Nephron progenitor cell (in vitro differentiated cells): ENCODE data around the gene COL18A1.

ENCODE experiments used
- DNase-seq: peaks from one replicate; pipeline ENCODE4 v3.0.0; 2021
- H3K27ac Mint-ChIP-seq: 2 replicates; pipeline ENCODE4 v1.8.0; 2021; ENCODE audit warnings: mild to moderate bottlenecking, moderate library complexity, mixed read lengths
- H3K27me3 Mint-ChIP-seq: 2 replicates; pipeline ENCODE4 v1.8.0; 2021; ENCODE audit warnings: mild to moderate bottlenecking, low read depth, mixed read lengths; ENCODE audit not compliant: poor library complexity
- H3K36me3 Mint-ChIP-seq: 2 replicates; pipeline ENCODE4 v1.8.0; 2021; ENCODE audit warnings: low read depth, mixed read lengths
- H3K4me1 Mint-ChIP-seq: 2 replicates; pipeline ENCODE4 v1.8.0; 2021; ENCODE audit warnings: mixed read lengths
- H3K4me3 Mint-ChIP-seq: 2 replicates; pipeline ENCODE4 v1.8.0; 2021; ENCODE audit warnings: mild to moderate bottlenecking, moderate library complexity, mixed read lengths
- H3K9me3 Mint-ChIP-seq: 2 replicates; pipeline ENCODE4 v1.8.0; 2021; ENCODE audit warnings: mild to moderate bottlenecking, moderate library complexity, mixed read lengths
- CTCF ChIP-seq: fragments of 200-600 bp; sonication (generic); IDR thresholded peaks from 2 replicates; pipeline ENCODE4 v1.5.0; 2021; ENCODE audit warnings: antibody characterized with exemption

COL18A1 gene

GRCh38 chr21:45404730-45405270, at the start of gene COL18A1:
COL18A1 (plus strand) TSS chr21:45405165; CDS start chr21:45405231, 66 bp downstream.
- peaks cover 49% of the 10 kb centered on the region for H3K4me1 Mint-ChIP-seq
- H3K36me3 Mint-ChIP-seq, result peaks cover 7% of the 10 kb centered on the region
- H3K9me3 Mint-ChIP-seq, result peaks cover 19% of the 10 kb centered on the region
- H3K27ac Mint-ChIP-seq, result no peak within 1 kb of the TSS
- H3K27me3 Mint-ChIP-seq, result peaks cover 30% of the 10 kb centered on the region
- no peak for TF ChIP-seq CTCF
- peak within 1 kb of the TSS; percentile 88 for H3K4me3 Mint-ChIP-seq
- peak; percentile 84 for DNase-seq

GRCh38 chr21:45355573-45355972, 49.4 kb upstream of the COL18A1 start:
- Mint-ChIP-seq H3K4me1 (peaks cover 90% of the 10 kb centered on the region), H3K27me3 (peaks cover 10% of the 10 kb centered on the region), H3K4me3 (no peak overlapping the region), H3K9me3 (no peaks in the 10 kb centered on the region), H3K36me3 (no peaks in the 10 kb centered on the region), H3K27ac (peak overlapping the region; percentile 66)
- DNase-seq, result no peak
- TF ChIP-seq CTCF, result no peak

GRCh38 chr21:45356251-45356650, 48.7 kb upstream of the COL18A1 start:
- no peak for TF ChIP-seq CTCF
- Mint-ChIP-seq H3K4me3 (no peak overlapping the region), H3K27ac (no peak overlapping the region), H3K4me1 (peaks cover 90% of the 10 kb centered on the region), H3K36me3 (no peaks in the 10 kb centered on the region), H3K9me3 (no peaks in the 10 kb centered on the region), H3K27me3 (peaks cover 10% of the 10 kb centered on the region)
- DNase-seq, result no peak

- Mint-ChIP-seq H3K4me3 (no peak overlapping the region), H3K9me3 (no peaks in the 10 kb centered on the region), H3K36me3 (no peaks in the 10 kb centered on the region), H3K4me1 (peaks cover 94% of the 10 kb centered on the region), H3K27me3 (peaks cover 10% of the 10 kb centered on the region), H3K27ac (no peak overlapping the region)
- no peak for TF ChIP-seq CTCF
- DNase-seq, result no peak
Observed at GRCh38 chr21:45356653-45357435, 48.1 kb upstream of the COL18A1 start.

GRCh38 chr21:45357436-45358260, 47.3 kb upstream of the COL18A1 start:
- Mint-ChIP-seq H3K9me3 (no peaks in the 10 kb centered on the region), H3K36me3 (no peaks in the 10 kb centered on the region), H3K27me3 (peaks cover 14% of the 10 kb centered on the region), H3K27ac (no peak overlapping the region), H3K4me3 (no peak overlapping the region), H3K4me1 (peaks cover 95% of the 10 kb centered on the region)
- peak; percentile 19 for TF ChIP-seq CTCF
- no peak for DNase-seq
